Measurements from ENCODE around the gene CORO6. TPM values are rescaled to one million over a fixed set of nuclear protein-coding genes. Genes with fewer than 3 reads are reported as not detected.
A peak's percentile ranks its signal among the peaks of the same experiment; 100 is the strongest.

The CORO6 gene
- total RNA-seq, 1 donor = 20.3 TPM

DNA sequence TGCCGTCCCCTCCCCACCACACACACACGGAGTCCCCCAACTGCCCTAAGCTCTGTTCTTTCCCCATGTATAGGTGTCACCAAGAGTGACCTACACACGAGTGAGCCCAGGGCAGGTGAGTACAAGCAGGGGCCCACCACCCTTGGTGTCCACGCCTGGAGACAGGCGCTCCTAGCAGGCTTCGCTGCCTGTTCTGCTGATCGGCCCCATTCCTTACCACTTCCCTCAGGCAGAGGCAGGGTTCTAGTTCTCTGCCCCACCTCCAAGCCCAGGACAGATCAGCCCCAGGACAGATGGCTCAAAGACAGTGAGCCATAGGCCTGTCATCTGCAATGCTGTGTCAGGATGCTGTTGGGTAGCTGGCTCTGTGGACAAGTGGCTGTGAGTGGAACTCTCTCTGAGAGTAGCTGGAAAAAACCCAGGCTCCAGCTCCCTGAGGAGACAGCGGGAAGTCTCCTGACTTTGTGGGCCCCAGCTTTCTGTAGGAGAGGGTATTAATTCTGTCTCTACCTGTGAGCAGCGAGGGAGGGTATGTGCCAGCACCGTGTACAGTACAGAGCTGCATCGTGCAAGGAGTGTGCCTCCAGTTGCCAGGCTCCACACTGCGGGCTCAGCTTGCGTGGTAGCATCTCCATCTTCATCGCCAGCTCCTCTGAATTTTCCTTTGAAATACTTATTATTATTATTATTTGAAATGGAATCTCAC lies 53.3 kb downstream of the CORO6 start:
- Histone ChIP-seq H3K27ac (ENCODE audit: low read depth, low read length) (peak overlapping the region; percentile 37), H2AFZ (ENCODE audit: low read length) (peak overlapping the region; percentile 82), H3K27me3 (ENCODE audit: insufficient read depth, low read length) (no peaks in the 10 kb centered on the region), H3K4me3 (ENCODE audit: insufficient read depth, low read length) (peak overlapping the region; percentile 80), H3K9me3 (ENCODE audit: low read depth, low read length) (no peaks in the 10 kb centered on the region), H3K79me2 (ENCODE audit: insufficient read depth, low read length) (peaks cover 2% of the 10 kb centered on the region), H3K36me3 (ENCODE audit: insufficient read depth, low read length) (peaks cover 20% of the 10 kb centered on the region), H3K4me2 (ENCODE audit: insufficient read depth, low read length) (peak overlapping the region; percentile 89), H4K20me1 (ENCODE audit: insufficient read depth, low read length) (no peaks in the 10 kb centered on the region), H3K4me1 (ENCODE audit: insufficient read depth, low read length) (peaks cover 27% of the 10 kb centered on the region)
- TF ChIP-seq, protein P1, sequence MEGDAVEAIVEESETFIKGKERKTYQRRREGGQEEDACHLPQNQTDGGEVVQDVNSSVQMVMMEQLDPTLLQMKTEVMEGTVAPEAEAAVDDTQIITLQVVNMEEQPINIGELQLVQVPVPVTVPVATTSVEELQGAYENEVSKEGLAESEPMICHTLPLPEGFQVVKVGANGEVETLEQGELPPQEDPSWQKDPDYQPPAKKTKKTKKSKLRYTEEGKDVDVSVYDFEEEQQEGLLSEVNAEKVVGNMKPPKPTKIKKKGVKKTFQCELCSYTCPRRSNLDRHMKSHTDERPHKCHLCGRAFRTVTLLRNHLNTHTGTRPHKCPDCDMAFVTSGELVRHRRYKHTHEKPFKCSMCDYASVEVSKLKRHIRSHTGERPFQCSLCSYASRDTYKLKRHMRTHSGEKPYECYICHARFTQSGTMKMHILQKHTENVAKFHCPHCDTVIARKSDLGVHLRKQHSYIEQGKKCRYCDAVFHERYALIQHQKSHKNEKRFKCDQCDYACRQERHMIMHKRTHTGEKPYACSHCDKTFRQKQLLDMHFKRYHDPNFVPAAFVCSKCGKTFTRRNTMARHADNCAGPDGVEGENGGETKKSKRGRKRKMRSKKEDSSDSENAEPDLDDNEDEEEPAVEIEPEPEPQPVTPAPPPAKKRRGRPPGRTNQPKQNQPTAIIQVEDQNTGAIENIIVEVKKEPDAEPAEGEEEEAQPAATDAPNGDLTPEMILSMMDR (IDR thresholded peaks at IDR 0.05; ENCODE audit: extremely low read depth, low read depth, low read length) = no peak
- DNase-seq (ENCODE audit: insufficient read length, low spot score, missing footprints) = peak; percentile 94

- peak within 1 kb of the TSS; percentile 37 for H3K27ac ChIP-seq (ENCODE audit: low read depth, low read length)
- H3K4me1 ChIP-seq (ENCODE audit: insufficient read depth, low read length) = peaks cover 27% of the 10 kb centered on the region
- H3K9me3 ChIP-seq (ENCODE audit: low read depth, low read length) = no peaks in the 10 kb centered on the region
- H4K20me1 ChIP-seq (ENCODE audit: insufficient read depth, low read length) = no peaks in the 10 kb centered on the region
- DNase-seq (ENCODE audit: insufficient read length, low spot score, missing footprints) = peak; percentile 98
- peak within 1 kb of the TSS; percentile 84 for H2AFZ ChIP-seq (ENCODE audit: low read length)
- peak within 1 kb of the TSS; percentile 80 for H3K4me3 ChIP-seq (ENCODE audit: insufficient read depth, low read length)
- H3K27me3 ChIP-seq (ENCODE audit: insufficient read depth, low read length) = no peaks in the 10 kb centered on the region
- H3K4me2 ChIP-seq (ENCODE audit: insufficient read depth, low read length) = peak within 1 kb of the TSS; percentile 90
- peaks cover 2% of the 10 kb centered on the region for H3K79me2 ChIP-seq (ENCODE audit: insufficient read depth, low read length)
- TF ChIP-seq, protein P1 (IDR thresholded peaks at IDR 0.05; ENCODE audit: extremely low read depth, low read depth, low read length) = no peak
- H3K36me3 ChIP-seq (ENCODE audit: insufficient read depth, low read length) = peaks cover 12% of the 10 kb centered on the region
Observed at GRCh38 chr17:29568331-29569244, 54.1 kb downstream of the CORO6 start, which contains the start of gene TP53I13. TSS of gene TP53I13 (plus strand) at chr17:29568701. CDS start at chr17:29568759, 58 bp downstream.

DNA sequence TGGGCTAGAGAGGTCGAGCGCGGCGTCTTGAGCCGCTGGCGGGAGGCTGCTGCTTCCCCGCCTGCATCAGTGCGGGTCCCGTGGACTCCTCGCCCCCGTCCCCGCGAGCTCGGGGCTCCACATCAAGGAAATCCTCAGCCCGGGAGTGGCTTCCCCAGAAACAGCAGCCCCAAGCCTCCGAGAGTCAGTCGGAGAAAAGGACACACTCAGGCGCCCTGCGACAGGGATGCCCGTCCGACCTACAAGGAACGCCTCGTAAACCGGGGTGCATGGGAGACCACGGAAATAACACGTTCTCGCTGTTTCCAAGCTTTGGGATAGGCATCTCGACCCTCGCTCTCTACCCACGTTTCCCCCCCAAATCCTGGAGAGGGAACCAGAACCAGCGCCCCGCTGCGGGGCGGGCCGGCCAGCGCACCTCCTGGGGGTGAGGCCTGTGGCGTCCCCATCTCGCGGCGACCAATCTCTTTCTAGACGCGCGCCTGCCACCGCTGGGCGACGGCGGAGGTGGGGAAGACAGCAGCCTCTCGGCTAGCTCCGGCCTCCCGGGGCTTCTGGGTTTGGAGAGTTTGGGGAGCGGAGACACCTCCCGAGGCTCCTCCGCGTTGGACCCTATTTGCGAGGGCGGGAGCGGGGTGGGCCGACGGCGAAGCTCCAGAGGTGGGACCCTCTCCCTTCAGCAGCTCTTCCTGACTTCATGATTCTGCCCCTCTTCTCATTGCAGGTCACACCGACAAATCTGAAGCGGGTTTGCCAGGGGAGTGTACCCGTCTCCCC lies 55.0 kb downstream of the CORO6 start:
- H3K4me3 ChIP-seq (ENCODE audit: insufficient read depth, low read length) = peak overlapping the region; percentile 80
- no peaks in the 10 kb centered on the region for H4K20me1 ChIP-seq (ENCODE audit: insufficient read depth, low read length)
- no peaks in the 10 kb centered on the region for H3K27me3 ChIP-seq (ENCODE audit: insufficient read depth, low read length)
- peaks cover 23% of the 10 kb centered on the region for H3K4me1 ChIP-seq (ENCODE audit: insufficient read depth, low read length)
- peaks cover 2% of the 10 kb centered on the region for H3K79me2 ChIP-seq (ENCODE audit: insufficient read depth, low read length)
- peaks cover 8% of the 10 kb centered on the region for H3K36me3 ChIP-seq (ENCODE audit: insufficient read depth, low read length)
- H3K4me2 ChIP-seq (ENCODE audit: insufficient read depth, low read length) = peak overlapping the region; percentile 90
- H2AFZ ChIP-seq (ENCODE audit: low read length) = peak overlapping the region; percentile 84
- peak; percentile 98 for DNase-seq (ENCODE audit: insufficient read length, low spot score, missing footprints)
- no peaks in the 10 kb centered on the region for H3K9me3 ChIP-seq (ENCODE audit: low read depth, low read length)
- TF ChIP-seq, protein P1 (IDR thresholded peaks at IDR 0.05; ENCODE audit: extremely low read depth, low read depth, low read length) = peak; percentile 24
- H3K27ac ChIP-seq (ENCODE audit: low read depth, low read length) = no peak overlapping the region

All from osteoblast (primary cell).